GM23338 (cell line): ENCODE measurements around the gene WDR33. TPM values are rescaled to one million over a fixed set of nuclear protein-coding genes. Genes with fewer than 3 reads are reported as not detected.

ENCODE experiments used
- ATAC-seq: fragments of 200-7000 bp; cut with Tn5 transposase; 3 replicates; pipeline ENCODE4 v1.9.1; 2020
- DNase-seq: peaks from one replicate; pipeline ENCODE4 v3.0.0-alpha.2; 2015; ENCODE audit warnings: low spot score
- H2AFZ ChIP-seq: fragments of 200-600 bp; sonication (generic); 2 replicates; pipeline ENCODE4 v1.8.0; 2016; ENCODE audit warnings: antibody characterized with exemption, mild to moderate bottlenecking, moderate library complexity
- H3F3A ChIP-seq: fragments of 200-600 bp; sonication (generic); replicated peaks from 2 replicates; pipeline ENCODE4 v1.8.0; 2017; ENCODE audit warnings: antibody characterized with exemption, mixed run types, low read depth
- H3K27ac ChIP-seq: fragments of 200-600 bp; sonication (generic); 2 replicates; pipeline ENCODE4 v1.6.1; 2016; ENCODE audit warnings: low read depth
- H3K27me3 ChIP-seq: fragments of 200-600 bp; sonication (generic); 2 replicates; pipeline ENCODE4 v1.8.0; 2016; ENCODE audit warnings: mild to moderate bottlenecking, mixed run types, moderate library complexity; ENCODE audit not compliant: insufficient read depth
- H3K36me3 ChIP-seq: fragments of 200-600 bp; sonication (generic); 2 replicates; pipeline ENCODE4 v1.8.0; 2016; ENCODE audit warnings: mild to moderate bottlenecking; ENCODE audit not compliant: insufficient read depth
- H3K4me1 ChIP-seq: fragments of 200-600 bp; sonication (generic); 2 replicates; pipeline ENCODE4 v1.8.0; 2016; ENCODE audit warnings: mild to moderate bottlenecking, moderate library complexity; ENCODE audit not compliant: insufficient read depth
- H3K4me2 ChIP-seq: fragments of 200-600 bp; sonication (generic); 2 replicates; pipeline ENCODE4 v1.7.1; 2017; ENCODE audit warnings: mixed run types
- H3K4me3 ChIP-seq: fragments of 200-600 bp; sonication (generic); 2 replicates; pipeline ENCODE4 v1.6.1; 2016; ENCODE audit warnings: mixed run types
- H3K79me2 ChIP-seq: fragments of 200-600 bp; sonication (generic); replicated peaks from 2 replicates; pipeline ENCODE4 v1.8.0; 2017; ENCODE audit warnings: mild to moderate bottlenecking; ENCODE audit not compliant: insufficient read depth
- H3K9me2 ChIP-seq: fragments of 200-600 bp; sonication (generic); 2 replicates; pipeline ENCODE4 v1.8.0; 2017; ENCODE audit not compliant: insufficient read depth
- H4K20me1 ChIP-seq: fragments of 200-600 bp; sonication (generic); replicated peaks from 2 replicates; pipeline ENCODE4 v1.8.0; 2017; ENCODE audit warnings: mild to moderate bottlenecking; ENCODE audit not compliant: insufficient read depth
- H3K27ac Mint-ChIP-seq: 2 replicates; pipeline ENCODE4 v1.8.0; 2020; ENCODE audit warnings: inconsistent platforms, mild to moderate bottlenecking, moderate library complexity, mixed read lengths
- H3K27me3 Mint-ChIP-seq: 3 replicates; pipeline ENCODE4 v1.8.0; 2022; ENCODE audit warnings: low read depth, mild to moderate bottlenecking, moderate library complexity, mixed read lengths, inconsistent platforms; ENCODE audit not compliant: insufficient read depth, poor library complexity
- H3K36me3 Mint-ChIP-seq: 3 replicates; pipeline ENCODE4 v1.8.0; 2021; ENCODE audit warnings: low read depth, mild to moderate bottlenecking, inconsistent platforms, moderate library complexity, mixed read lengths
- H3K4me1 Mint-ChIP-seq: 3 replicates; pipeline ENCODE4 v1.8.0; 2020; ENCODE audit warnings: mild to moderate bottlenecking, inconsistent platforms, mixed read lengths
- H3K4me3 Mint-ChIP-seq: 3 replicates; pipeline ENCODE4 v1.8.0; 2021; ENCODE audit warnings: moderate library complexity, mild to moderate bottlenecking, inconsistent platforms, mixed read lengths
- H3K9me3 Mint-ChIP-seq: 3 replicates; pipeline ENCODE4 v1.8.0; 2020; ENCODE audit warnings: moderate library complexity, mild to moderate bottlenecking, inconsistent platforms, mixed read lengths
- CREB1 ChIP-seq: fragments of 250-450 bp; sonication (Bioruptor Pico); IDR thresholded peaks from 2 replicates; pipeline ENCODE4 v1.5.0; 2020; ENCODE audit warnings: low read depth, mild to moderate bottlenecking, moderate library complexity
- CTCF ChIP-seq, 2 experiments: fragments of 200-600 bp in 1 of 2; sonication (generic) in 1 of 2; conservative IDR thresholded peaks; 2 replicates each; pipeline versions ENCODE4 v1.5.1 to v1.6.1; 2016 to 2017; ENCODE audit warnings: antibody characterized with exemption in 2 of 2, low read depth in 2 of 2, mild to moderate bottlenecking in 2 of 2, moderate library complexity in 1 of 2
- ETS1 ChIP-seq: IDR thresholded peaks from 2 replicates; pipeline ENCODE4 v1.6.1; 2016; ENCODE audit warnings: antibody characterized with exemption
- EZH2 ChIP-seq: fragments of 200-600 bp; sonication (generic); IDR thresholded peaks from one replicate; pipeline ENCODE4 v1.8.0; 2017; ENCODE audit warnings: antibody characterized with exemption, mild to moderate bottlenecking, low read depth; ENCODE audit not compliant: unreplicated experiment
- EZH2phosphoT487 ChIP-seq: fragments of 200-600 bp; sonication (generic); IDR thresholded peaks from one replicate; pipeline ENCODE4 v1.8.1; 2018; ENCODE audit warnings: antibody characterized with exemption; ENCODE audit not compliant: unreplicated experiment
- JUNB ChIP-seq: IDR thresholded peaks from one replicate; pipeline ENCODE4 v1.6.1; 2016; ENCODE audit warnings: antibody characterized with exemption; ENCODE audit not compliant: unreplicated experiment
- NANOG ChIP-seq: IDR thresholded peaks from 2 replicates; pipeline ENCODE4 v1.6.1; 2016; ENCODE audit warnings: antibody characterized with exemption, borderline replicate concordance
- POLR2AphosphoS5 ChIP-seq: IDR thresholded peaks from 2 replicates; pipeline ENCODE4 v1.6.1; 2016; ENCODE audit warnings: antibody characterized with exemption, low read depth
- REST ChIP-seq: IDR thresholded peaks from one replicate; pipeline ENCODE4 v1.6.1; 2018; ENCODE audit warnings: antibody characterized with exemption; ENCODE audit not compliant: unreplicated experiment
- STAT1 ChIP-seq: IDR thresholded peaks from one replicate; pipeline ENCODE4 v1.6.1; 2016; ENCODE audit warnings: antibody characterized with exemption; ENCODE audit not compliant: unreplicated experiment
- ZNF114 ChIP-seq: fragments of 250-450 bp; sonication (Bioruptor Pico); IDR thresholded peaks from 2 replicates; pipeline ENCODE4 v1.5.0; 2020; ENCODE audit warnings: mild to moderate bottlenecking, moderate library complexity
- ZNF331 ChIP-seq: fragments of 250-450 bp; sonication (Bioruptor Pico); IDR thresholded peaks from 2 replicates; pipeline ENCODE4 v1.5.0; 2020; ENCODE audit warnings: low read depth, mild to moderate bottlenecking, moderate library complexity
- polyA plus RNA-seq: library from polyadenylated mRNA; unstranded; fragments of >200 nt; fragmentation: Nextera tagmentation; extraction: Ambion mirVana; gene quantifications from 2 replicates; pipeline ENCODE4 v1.2.1, GENCODE V29; 2016
- total RNA-seq: library from RNA; depleted of rRNA; stranded (reverse); fragments of >200 nt; shearing (Covaris generic); gene quantifications from 2 replicates; pipeline ENCODE4 v1.2.3, GENCODE V29; 2014

Gene WDR33
- total and polyA plus RNA-seq, 2 experiments from 2014 or later = 37.2 to 54.7 TPM

GRCh38 chr2:127657232-127657595 is 153.8 kb downstream of the WDR33 start (continued):
- TF ChIP-seq REST = no peak
- no peak for TF ChIP-seq ETS1

- Histone ChIP-seq H2AFZ (no peak overlapping the region), H3K27ac (no peak overlapping the region), H3K9me2 (no peaks in the 10 kb centered on the region), H3K36me3 (no peaks in the 10 kb centered on the region), H3K4me3 (no peak overlapping the region), H3K27me3 (no peaks in the 10 kb centered on the region), H4K20me1 (no peaks in the 10 kb centered on the region; the same call in 1 of the 2 replicates), H3F3A (no peaks in the 10 kb centered on the region), H3K4me2 (no peak overlapping the region), H3K79me2 (no peaks in the 10 kb centered on the region), H3K4me1 (no peaks in the 10 kb centered on the region)
- ATAC-seq = no peak
- no peaks in the 10 kb centered on the region for H3K9me3 Mint-ChIP-seq
- no peaks in the 10 kb centered on the region; the same call in 2 of the 3 replicates for H3K36me3 Mint-ChIP-seq
- no peak overlapping the region for H3K4me3 Mint-ChIP-seq
- no peak for DNase-seq
- H3K4me1 Mint-ChIP-seq = peaks cover 6% of the 10 kb centered on the region; the same call in 2 of the 3 replicates
- no peak overlapping the region for H3K27ac Mint-ChIP-seq
- peaks cover 20% of the 10 kb centered on the region for H3K27me3 Mint-ChIP-seq
- no peak for TF ChIP-seq POLR2AphosphoS5
- no peak for TF ChIP-seq ZNF114 (CRISPR knock-in tag)
- no peak for TF ChIP-seq JUNB
- no peak for TF ChIP-seq EZH2
- no peak for TF ChIP-seq REST
- TF ChIP-seq CTCF (conservative IDR thresholded peaks at IDR 0.05; ENCODE audit: low read depth in 2 of 2) = no peak
- no peak for TF ChIP-seq ETS1
- TF ChIP-seq CREB1 (CRISPR knock-in tag) = no peak
- no peak for TF ChIP-seq EZH2phosphoT487
- TF ChIP-seq STAT1 = no peak
- no peak for TF ChIP-seq ZNF331 (CRISPR knock-in tag)
- no peak for TF ChIP-seq NANOG
These were observed 154.3 kb downstream of the WDR33 start for GRCh38 chr2:127656569-127657231.
